H9 (cell line): ENCODE data around the gene SRGAP3. TPM values are rescaled to one million over a fixed set of nuclear protein-coding genes. Genes with fewer than 3 reads are reported as not detected.

ENCODE experiments used
- DNase-seq: peaks from one replicate; pipeline ENCODE4 v3.0.0-alpha.2; 2017
- H2AFZ ChIP-seq: one replicate; pipeline ENCODE4 v1.6.1; 2013; ENCODE audit warnings: mild to moderate bottlenecking, low read length, control low read depth, moderate library complexity
- H2AK5ac ChIP-seq: 2 replicates; pipeline ENCODE4 v1.6.1; 2013; ENCODE audit warnings: low read length, control low read depth, mixed read lengths; ENCODE audit not compliant: insufficient read length
- H2BK120ac ChIP-seq: one replicate; pipeline ENCODE4 v1.6.1; 2013; ENCODE audit warnings: low read depth, mild to moderate bottlenecking, low read length, control low read depth, inconsistent platforms; ENCODE audit not compliant: poor library complexity, severe bottlenecking
- H2BK12ac ChIP-seq: 2 replicates; pipeline ENCODE4 v1.6.1; 2013; ENCODE audit warnings: low read length, control low read depth, mixed read lengths, low read depth; ENCODE audit not compliant: insufficient read length
- H2BK15ac ChIP-seq: 2 replicates; pipeline ENCODE4 v1.6.1; 2013; ENCODE audit warnings: low read depth, low read length, control low read depth
- H2BK20ac ChIP-seq: one replicate; pipeline ENCODE4 v1.6.1; 2013; ENCODE audit warnings: low read depth, mild to moderate bottlenecking, low read length, control low read depth, inconsistent platforms; ENCODE audit not compliant: poor library complexity, severe bottlenecking
- H2BK5ac ChIP-seq: 2 replicates; pipeline ENCODE4 v1.6.1; 2013; ENCODE audit warnings: low read length, control low read depth, mixed read lengths; ENCODE audit not compliant: insufficient read length
- H3K14ac ChIP-seq: 2 replicates; pipeline ENCODE4 v1.6.1; 2013; ENCODE audit warnings: low read length, control low read depth; ENCODE audit not compliant: insufficient read depth
- H3K18ac ChIP-seq: 2 replicates; pipeline ENCODE4 v1.6.1; 2013; ENCODE audit warnings: low read depth, mild to moderate bottlenecking, mixed read lengths, low read length, control low read depth; ENCODE audit not compliant: insufficient read length
- H3K23ac ChIP-seq: 2 replicates; pipeline ENCODE4 v1.6.1; 2013; ENCODE audit warnings: low read length, control low read depth, mixed read lengths, low read depth; ENCODE audit not compliant: insufficient read length
- H3K23me2 ChIP-seq: 2 replicates; pipeline ENCODE4 v1.6.1; 2013; ENCODE audit warnings: low read depth, mild to moderate bottlenecking, mixed read lengths, low read length, control low read depth; ENCODE audit not compliant: insufficient read length, poor library complexity, severe bottlenecking
- H3K27ac ChIP-seq: 2 replicates; pipeline ENCODE4 v1.5.1; 2013; ENCODE audit warnings: low read length, control low read depth, mixed read lengths, low read depth; ENCODE audit not compliant: insufficient read length
- H3K27me3 ChIP-seq: 2 replicates; pipeline ENCODE4 v1.6.1; 2013; ENCODE audit warnings: low read length, control low read depth, inconsistent platforms; ENCODE audit not compliant: insufficient read depth
- H3K4ac ChIP-seq: 2 replicates; pipeline ENCODE4 v1.6.1; 2013; ENCODE audit warnings: low read depth, mild to moderate bottlenecking, control low read depth, inconsistent platforms, low read length, moderate library complexity
- H3K4me1 ChIP-seq: 2 replicates; pipeline ENCODE4 v1.6.1; 2013; ENCODE audit warnings: low read length, control low read depth, inconsistent platforms; ENCODE audit not compliant: insufficient read depth
- H3K4me2 ChIP-seq: 2 replicates; pipeline ENCODE4 v1.6.1; 2013; ENCODE audit warnings: low read length, control low read depth, mixed read lengths; ENCODE audit not compliant: insufficient read length, insufficient read depth
- H3K56ac ChIP-seq: 2 replicates; pipeline ENCODE4 v1.6.1; 2013; ENCODE audit warnings: low read depth, mild to moderate bottlenecking, mixed read lengths, low read length, control low read depth; ENCODE audit not compliant: insufficient read length
- H3K79me1 ChIP-seq: 2 replicates; pipeline ENCODE4 v1.6.1; 2013; ENCODE audit warnings: low read depth, mild to moderate bottlenecking, moderate library complexity, low read length, control low read depth, inconsistent platforms; ENCODE audit not compliant: insufficient read depth, poor library complexity, severe bottlenecking
- H3K79me2 ChIP-seq: 2 replicates; pipeline ENCODE4 v1.6.1; 2013; ENCODE audit warnings: low read length, control low read depth, inconsistent platforms; ENCODE audit not compliant: insufficient read depth
- H3K9ac ChIP-seq: 2 replicates; pipeline ENCODE4 v1.6.1; 2013; ENCODE audit warnings: low read length, control low read depth, mixed read lengths; ENCODE audit not compliant: insufficient read length; ENCODE audit errors: extremely low read depth
- H3K9me3 ChIP-seq: one replicate; pipeline ENCODE4 v1.6.1; 2013; ENCODE audit warnings: low read depth, low read length, inconsistent platforms; ENCODE audit not compliant: control insufficient read depth
- H3T11ph ChIP-seq: one replicate; pipeline ENCODE4 v1.6.1; 2013; ENCODE audit warnings: mild to moderate bottlenecking, low read length, control low read depth, inconsistent platforms
- H4K20me1 ChIP-seq: one replicate; pipeline ENCODE4 v1.6.1; 2013; ENCODE audit not compliant: control insufficient read depth, insufficient read length, insufficient read depth
- H4K5ac ChIP-seq: 2 replicates; pipeline ENCODE4 v1.6.1; 2013; ENCODE audit warnings: low read depth, mild to moderate bottlenecking, mixed read lengths, low read length, control low read depth; ENCODE audit not compliant: insufficient read length
- H4K8ac ChIP-seq: replicated peaks from 2 replicates; pipeline ENCODE4 v1.6.1; 2013; ENCODE audit warnings: low read length, control low read depth, mixed read lengths, low read depth; ENCODE audit not compliant: insufficient read length
- H4K91ac ChIP-seq: 2 replicates; pipeline ENCODE4 v1.6.1; 2013; ENCODE audit warnings: low read depth, mild to moderate bottlenecking, moderate library complexity, mixed read lengths, low read length, control low read depth; ENCODE audit not compliant: insufficient read length
- H3K27ac Mint-ChIP-seq, 3 experiments: 2 replicates in 2 of 3; 3 replicates in 1 of 3; pipeline ENCODE4 v1.8.0; 2020 to 2021; ENCODE audit warnings: mixed read lengths in 3 of 3, mild to moderate bottlenecking in 1 of 3, moderate library complexity in 1 of 3
- H3K27me3 Mint-ChIP-seq: 2 replicates; pipeline ENCODE4 v1.8.0; 2021; ENCODE audit warnings: low read depth, mild to moderate bottlenecking, moderate library complexity, mixed read lengths
- H3K36me3 Mint-ChIP-seq, 3 experiments: 2 replicates in 2 of 3; 3 replicates in 1 of 3; pipeline ENCODE4 v1.8.0; 2020 to 2021; ENCODE audit warnings: low read depth in 3 of 3, mixed read lengths in 3 of 3; ENCODE audit not compliant: insufficient read depth in 1 of 3
- H3K4me1 Mint-ChIP-seq, 2 experiments: 2 replicates each; pipeline ENCODE4 v1.8.0; 2020; ENCODE audit warnings: mixed read lengths in 2 of 2
- H3K4me3 Mint-ChIP-seq, 2 experiments: 2 replicates in 1 of 2; 3 replicates in 1 of 2; pipeline ENCODE4 v1.8.0; 2020 to 2021; ENCODE audit warnings: mild to moderate bottlenecking in 2 of 2, mixed read lengths in 2 of 2, moderate library complexity in 1 of 2
- H3K9me3 Mint-ChIP-seq, 2 experiments: 2 replicates in 1 of 2; 3 replicates in 1 of 2; pipeline ENCODE4 v1.8.0; 2020; ENCODE audit warnings: mild to moderate bottlenecking in 2 of 2, mixed read lengths in 2 of 2, moderate library complexity in 1 of 2
- WGBS: extraction: QIAGEN DNeasy Blood & Tissue Kit; methylation state at CpG from one replicate; pipeline ENCODE4 v1.1.7; 2013; ENCODE audit warnings: missing lambda C conversion rate, low lambda C conversion rate, mixed read lengths; ENCODE audit not compliant: insufficient read length; ENCODE audit errors: extremely low coverage; 5-methylcytosine and 5-hydroxymethylcytosine counted together
- total RNA-seq: library from RNA; stranded (reverse); gene quantifications from 2 replicates; pipeline ENCODE4 v1.2.1, GENCODE V29; 2021
- TF ChIP-seq, protein P1 (sequence below): fragments of 200-600 bp; sonication (generic); conservative IDR thresholded peaks from 3 replicates; pipeline ENCODE4 v1.8.0; 2021; ENCODE audit warnings: antibody characterized with exemption, mild to moderate bottlenecking

Gene SRGAP3
- total RNA-seq, 1 experiment from 2014 or later: 3.4 TPM

DNA sequence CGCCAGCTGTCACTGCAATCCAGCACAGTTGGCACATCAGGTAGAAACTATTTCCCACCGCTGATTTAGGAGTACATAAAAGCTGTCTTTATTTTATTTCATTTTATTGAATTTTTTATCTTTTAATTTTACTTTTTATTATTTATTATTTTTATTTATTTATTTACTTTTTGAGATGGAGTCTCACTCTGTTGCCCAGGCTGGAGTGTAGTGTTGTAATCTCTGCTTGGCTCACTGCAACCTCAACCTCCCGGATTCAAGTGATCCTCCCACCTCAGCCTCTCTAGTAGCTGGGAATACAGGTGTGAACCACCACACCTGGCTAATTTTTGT is 31.0 kb downstream of the SRGAP3 start:
- TF ChIP-seq, protein P1, sequence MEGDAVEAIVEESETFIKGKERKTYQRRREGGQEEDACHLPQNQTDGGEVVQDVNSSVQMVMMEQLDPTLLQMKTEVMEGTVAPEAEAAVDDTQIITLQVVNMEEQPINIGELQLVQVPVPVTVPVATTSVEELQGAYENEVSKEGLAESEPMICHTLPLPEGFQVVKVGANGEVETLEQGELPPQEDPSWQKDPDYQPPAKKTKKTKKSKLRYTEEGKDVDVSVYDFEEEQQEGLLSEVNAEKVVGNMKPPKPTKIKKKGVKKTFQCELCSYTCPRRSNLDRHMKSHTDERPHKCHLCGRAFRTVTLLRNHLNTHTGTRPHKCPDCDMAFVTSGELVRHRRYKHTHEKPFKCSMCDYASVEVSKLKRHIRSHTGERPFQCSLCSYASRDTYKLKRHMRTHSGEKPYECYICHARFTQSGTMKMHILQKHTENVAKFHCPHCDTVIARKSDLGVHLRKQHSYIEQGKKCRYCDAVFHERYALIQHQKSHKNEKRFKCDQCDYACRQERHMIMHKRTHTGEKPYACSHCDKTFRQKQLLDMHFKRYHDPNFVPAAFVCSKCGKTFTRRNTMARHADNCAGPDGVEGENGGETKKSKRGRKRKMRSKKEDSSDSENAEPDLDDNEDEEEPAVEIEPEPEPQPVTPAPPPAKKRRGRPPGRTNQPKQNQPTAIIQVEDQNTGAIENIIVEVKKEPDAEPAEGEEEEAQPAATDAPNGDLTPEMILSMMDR: no peak
- no peak overlapping the region for H2BK15ac ChIP-seq
- H3K4me1 ChIP-seq: peaks cover 3% of the 10 kb centered on the region; the same call in 1 of the 2 replicates
- H3T11ph ChIP-seq: no peak overlapping the region
- no peak overlapping the region for H4K5ac ChIP-seq
- H3K27ac ChIP-seq: no peak overlapping the region
- no peak overlapping the region for H2BK5ac ChIP-seq
- H3K27me3 Mint-ChIP-seq: no peaks in the 10 kb centered on the region; the same call in 1 of the 2 replicates
- no peak overlapping the region for H3K4ac ChIP-seq
- H2AK5ac ChIP-seq: no peak overlapping the region
- no peak overlapping the region for H2AFZ ChIP-seq
- no CpG with 5 or more reads among the region's 3 CpGs for WGBS
- H2BK120ac ChIP-seq: no peak overlapping the region
- no peaks in the 10 kb centered on the region for H3K23me2 ChIP-seq
- peaks cover 11 to 31% of the 10 kb centered on the region in 2 experiments for H3K4me1 Mint-ChIP-seq
- no peak overlapping the region for H3K23ac ChIP-seq
- no peak overlapping the region for H2BK12ac ChIP-seq
- H3K79me2 ChIP-seq: no peaks in the 10 kb centered on the region
- no peaks in the 10 kb centered on the region for H3K9me3 Mint-ChIP-seq
- H3K4me3 Mint-ChIP-seq: no peak overlapping the region
- no peak overlapping the region for H3K56ac ChIP-seq
- H4K91ac ChIP-seq: no peak overlapping the region
- H3K18ac ChIP-seq: no peak overlapping the region
- no peaks in the 10 kb centered on the region for H3K36me3 Mint-ChIP-seq
- DNase-seq: no peak
- no peaks in the 10 kb centered on the region for H3K27me3 ChIP-seq
- H3K79me1 ChIP-seq: no peaks in the 10 kb centered on the region
- H3K9ac ChIP-seq: no peak overlapping the region
- no peak overlapping the region for H3K4me2 ChIP-seq
- no peak overlapping the region for H3K27ac Mint-ChIP-seq
- H3K9me3 ChIP-seq: no peaks in the 10 kb centered on the region
- H4K8ac ChIP-seq: no peak overlapping the region
- no peak overlapping the region for H3K14ac ChIP-seq
- H2BK20ac ChIP-seq: no peak overlapping the region
- H4K20me1 ChIP-seq: no peaks in the 10 kb centered on the region
